GM23338 (cell line): ENCODE data around the gene ADAMTS1. TPM values are rescaled to one million over a fixed set of nuclear protein-coding genes. Genes with fewer than 3 reads are reported as not detected.

Source experiments
- ATAC-seq: fragments of 200-7000 bp; cut with Tn5 transposase; 3 replicates; pipeline ENCODE4 v1.9.1; 2020
- DNase-seq: peaks from one replicate; pipeline ENCODE4 v3.0.0-alpha.2; 2015; ENCODE audit warnings: low spot score
- H2AFZ ChIP-seq: fragments of 200-600 bp; sonication (generic); 2 replicates; pipeline ENCODE4 v1.8.0; 2016; ENCODE audit warnings: antibody characterized with exemption, mild to moderate bottlenecking, moderate library complexity
- H3F3A ChIP-seq: fragments of 200-600 bp; sonication (generic); replicated peaks from 2 replicates; pipeline ENCODE4 v1.8.0; 2017; ENCODE audit warnings: antibody characterized with exemption, mixed run types, low read depth
- H3K27ac ChIP-seq: fragments of 200-600 bp; sonication (generic); 2 replicates; pipeline ENCODE4 v1.6.1; 2016; ENCODE audit warnings: low read depth
- H3K27me3 ChIP-seq: fragments of 200-600 bp; sonication (generic); 2 replicates; pipeline ENCODE4 v1.8.0; 2016; ENCODE audit warnings: mild to moderate bottlenecking, mixed run types, moderate library complexity; ENCODE audit not compliant: insufficient read depth
- H3K36me3 ChIP-seq: fragments of 200-600 bp; sonication (generic); 2 replicates; pipeline ENCODE4 v1.8.0; 2016; ENCODE audit warnings: mild to moderate bottlenecking; ENCODE audit not compliant: insufficient read depth
- H3K4me1 ChIP-seq: fragments of 200-600 bp; sonication (generic); 2 replicates; pipeline ENCODE4 v1.8.0; 2016; ENCODE audit warnings: mild to moderate bottlenecking, moderate library complexity; ENCODE audit not compliant: insufficient read depth
- H3K4me2 ChIP-seq: fragments of 200-600 bp; sonication (generic); 2 replicates; pipeline ENCODE4 v1.7.1; 2017; ENCODE audit warnings: mixed run types
- H3K4me3 ChIP-seq: fragments of 200-600 bp; sonication (generic); 2 replicates; pipeline ENCODE4 v1.6.1; 2016; ENCODE audit warnings: mixed run types
- H3K79me2 ChIP-seq: fragments of 200-600 bp; sonication (generic); replicated peaks from 2 replicates; pipeline ENCODE4 v1.8.0; 2017; ENCODE audit warnings: mild to moderate bottlenecking; ENCODE audit not compliant: insufficient read depth
- H3K9me2 ChIP-seq: fragments of 200-600 bp; sonication (generic); 2 replicates; pipeline ENCODE4 v1.8.0; 2017; ENCODE audit not compliant: insufficient read depth
- H4K20me1 ChIP-seq: fragments of 200-600 bp; sonication (generic); replicated peaks from 2 replicates; pipeline ENCODE4 v1.8.0; 2017; ENCODE audit warnings: mild to moderate bottlenecking; ENCODE audit not compliant: insufficient read depth
- H3K27ac Mint-ChIP-seq: 2 replicates; pipeline ENCODE4 v1.8.0; 2020; ENCODE audit warnings: inconsistent platforms, mild to moderate bottlenecking, moderate library complexity, mixed read lengths
- H3K27me3 Mint-ChIP-seq: 3 replicates; pipeline ENCODE4 v1.8.0; 2022; ENCODE audit warnings: low read depth, mild to moderate bottlenecking, moderate library complexity, mixed read lengths, inconsistent platforms; ENCODE audit not compliant: insufficient read depth, poor library complexity
- H3K36me3 Mint-ChIP-seq: 3 replicates; pipeline ENCODE4 v1.8.0; 2021; ENCODE audit warnings: low read depth, mild to moderate bottlenecking, inconsistent platforms, moderate library complexity, mixed read lengths
- H3K4me1 Mint-ChIP-seq: 3 replicates; pipeline ENCODE4 v1.8.0; 2020; ENCODE audit warnings: mild to moderate bottlenecking, inconsistent platforms, mixed read lengths
- H3K4me3 Mint-ChIP-seq: 3 replicates; pipeline ENCODE4 v1.8.0; 2021; ENCODE audit warnings: moderate library complexity, mild to moderate bottlenecking, inconsistent platforms, mixed read lengths
- H3K9me3 Mint-ChIP-seq: 3 replicates; pipeline ENCODE4 v1.8.0; 2020; ENCODE audit warnings: moderate library complexity, mild to moderate bottlenecking, inconsistent platforms, mixed read lengths
- CREB1 ChIP-seq: fragments of 250-450 bp; sonication (Bioruptor Pico); IDR thresholded peaks from 2 replicates; pipeline ENCODE4 v1.5.0; 2020; ENCODE audit warnings: low read depth, mild to moderate bottlenecking, moderate library complexity
- ETS1 ChIP-seq: IDR thresholded peaks from 2 replicates; pipeline ENCODE4 v1.6.1; 2016; ENCODE audit warnings: antibody characterized with exemption
- EZH2phosphoT487 ChIP-seq: fragments of 200-600 bp; sonication (generic); IDR thresholded peaks from one replicate; pipeline ENCODE4 v1.8.1; 2018; ENCODE audit warnings: antibody characterized with exemption; ENCODE audit not compliant: unreplicated experiment
- JUNB ChIP-seq: IDR thresholded peaks from one replicate; pipeline ENCODE4 v1.6.1; 2016; ENCODE audit warnings: antibody characterized with exemption; ENCODE audit not compliant: unreplicated experiment
- STAT1 ChIP-seq: IDR thresholded peaks from one replicate; pipeline ENCODE4 v1.6.1; 2016; ENCODE audit warnings: antibody characterized with exemption; ENCODE audit not compliant: unreplicated experiment
- ZNF114 ChIP-seq: fragments of 250-450 bp; sonication (Bioruptor Pico); IDR thresholded peaks from 2 replicates; pipeline ENCODE4 v1.5.0; 2020; ENCODE audit warnings: mild to moderate bottlenecking, moderate library complexity
- ZNF331 ChIP-seq: fragments of 250-450 bp; sonication (Bioruptor Pico); IDR thresholded peaks from 2 replicates; pipeline ENCODE4 v1.5.0; 2020; ENCODE audit warnings: low read depth, mild to moderate bottlenecking, moderate library complexity
- ZNF462 ChIP-seq: fragments of 250-450 bp; sonication (Bioruptor Pico); IDR thresholded peaks from 2 replicates; pipeline ENCODE4 v1.5.0; 2020; ENCODE audit warnings: mild to moderate bottlenecking, moderate library complexity
- polyA plus RNA-seq: library from polyadenylated mRNA; unstranded; fragments of >200 nt; fragmentation: Nextera tagmentation; extraction: Ambion mirVana; gene quantifications from 2 replicates; pipeline ENCODE4 v1.2.1, GENCODE V29; 2016
- total RNA-seq: library from RNA; depleted of rRNA; stranded (reverse); fragments of >200 nt; shearing (Covaris generic); gene quantifications from 2 replicates; pipeline ENCODE4 v1.2.3, GENCODE V29; 2014

ADAMTS1 gene
- total and polyA plus RNA-seq, 2 experiments from 2014 or later = 6.1 to 15.4 TPM

- Histone ChIP-seq H3K9me2 (0 out of 2 replicates have a peak, but pooled peaks cover 5% of the 10 kb centered on the region), H3K36me3 (no peaks in the 10 kb centered on the region), H3K79me2 (no peaks in the 10 kb centered on the region), H3K27ac (no peak overlapping the region), H2AFZ (peak overlapping the region; percentile 52; the same call in 1 of the 2 replicates), H3F3A (no peaks in the 10 kb centered on the region), H3K4me2 (peak overlapping the region; percentile 44; the same call in 1 of the 2 replicates), H4K20me1 (no peaks in the 10 kb centered on the region), H3K4me1 (peaks cover 7% of the 10 kb centered on the region; the same call in 1 of the 2 replicates), H3K27me3 (no peaks in the 10 kb centered on the region), H3K4me3 (no peak overlapping the region)
- H3K4me1 Mint-ChIP-seq = peaks cover 12% of the 10 kb centered on the region
- no peaks in the 10 kb centered on the region for H3K27me3 Mint-ChIP-seq
- H3K9me3 Mint-ChIP-seq = no peaks in the 10 kb centered on the region
- ATAC-seq (no peak), DNase-seq (no peak)
- TF ChIP-seq ZNF462 = no peak
- no peak for TF ChIP-seq JUNB
- no peak for TF ChIP-seq EZH2phosphoT487
- TF ChIP-seq CREB1 (CRISPR knock-in tag) = no peak
- TF ChIP-seq ETS1 = no peak
- no peak for TF ChIP-seq ZNF114 (CRISPR knock-in tag)
- no peak for TF ChIP-seq ZNF331 (CRISPR knock-in tag)
- TF ChIP-seq STAT1 = no peak
- H3K4me3 Mint-ChIP-seq = no peak overlapping the region
- H3K36me3 Mint-ChIP-seq = no peaks in the 10 kb centered on the region
- peak overlapping the region; percentile 24 for H3K27ac Mint-ChIP-seq
These were observed 43.7 kb downstream of the ADAMTS1 start for GRCh38 chr21:26801498-26801897.
